Measurements from ENCODE around the gene PUM1. TPM values are rescaled to one million over a fixed set of nuclear protein-coding genes. Genes with fewer than 3 reads are reported as not detected.

PUM1 gene
- total and polyA plus RNA-seq, 2 of the 4 experiments (the other 2 are of a cell fraction): 75.4 to 137 TPM

GRCh38 chr1:31054958-31055481 is 10.5 kb downstream of the PUM1 start:
- POLR2A ChIA-PET (ENCODE audit: unreplicated experiment): interaction anchor here (0.6 kb wide), 1 partner anchor 76 kb away, joined by 7 read pairs; no protein-coding TSS in a partner anchor
- in situ Hi-C loops (cut with MboI; ENCODE audit: low sequenced_read_pairs): no loop called here
- Histone ChIP-seq H4K91ac (ENCODE audit: insufficient read depth, low read depth, low read length) (no peak overlapping the region), H3K9ac (ENCODE audit: low read depth, low read length) (no peak overlapping the region), H4K20me1 (ENCODE audit: insufficient read depth, low read length) (peaks cover 99% of the 10 kb centered on the region), H3K56ac (ENCODE audit: extremely low read depth, insufficient read depth, low read length) (no peak overlapping the region), H3K79me1 (ENCODE audit: low read depth in 1 of 2, low read length in 2 of 2) (peaks cover 5 to 59% of the 10 kb centered on the region in 2 experiments; a peak in 3 of 4 replicates), H3K23ac (ENCODE audit: low read depth, low read length) (no peak overlapping the region), H3K4ac (ENCODE audit: low read depth, low read length) (no peak overlapping the region), H2BK20ac (ENCODE audit: low read depth, low read length) (no peak overlapping the region), H3K9me3 (ENCODE audit: control insufficient read depth, insufficient read depth, low read length) (no peaks in the 10 kb centered on the region), H3K27ac (ENCODE audit: insufficient read depth, low read length) (no peak overlapping the region), H2BK15ac (ENCODE audit: low read depth, low read length) (no peak overlapping the region), H3K27me3 (ENCODE audit: control insufficient read depth, insufficient read depth, low read length) (no peaks in the 10 kb centered on the region), H4K8ac (ENCODE audit: low read depth in 2 of 2, low read length in 2 of 2) (no peak overlapping the region), H2BK5ac (ENCODE audit: low read depth, low read length, poor library complexity, severe bottlenecking) (no peak overlapping the region), H3K9me1 (ENCODE audit: insufficient read depth, low read length) (peaks cover 30% of the 10 kb centered on the region), H2AK9ac (replicated peaks; ENCODE audit: low read depth, low read length, poor library complexity) (no peak overlapping the region), H4K5ac (ENCODE audit: low read depth, low read length) (no peak overlapping the region), H3K4me3 (ENCODE audit: insufficient read depth, low read depth, low read length) (no peak overlapping the region), H2AK5ac (ENCODE audit: low read depth, low read length) (no peak overlapping the region), H3K36me3 (ENCODE audit: control insufficient read depth, insufficient read depth, low read length) (peaks cover 37% of the 10 kb centered on the region), H3K4me2 (ENCODE audit: low read depth, low read length) (no peak overlapping the region), H2BK120ac (ENCODE audit: low read depth, low read length) (no peak overlapping the region), H3K18ac (ENCODE audit: low read depth, low read length) (no peak overlapping the region), H3K4me1 (ENCODE audit: control insufficient read depth, insufficient read depth, low read length) (peaks cover 6% of the 10 kb centered on the region), H2AFZ (replicated peaks; ENCODE audit: low read length, poor library complexity) (no peak overlapping the region), H3K14ac (replicated peaks; ENCODE audit: low read depth, low read length) (no peak overlapping the region)
- no CpG with 5 or more reads among the region's 5 CpGs for WGBS, 2 experiments (ENCODE audit: extremely low coverage in 2 of 2, insufficient read length in 1 of 2)
- intact Hi-C loops (cut with micrococcal nuclease): no loop called here
- no TSS peak for BruUV-seq (replicated peaks)
- dilution Hi-C loops (cut with HindIII; ENCODE audit: low sequenced_read_pairs, unreplicated experiment): no loop called here
- ATAC-seq (ENCODE audit: low read depth): no peak
- TF ChIP-seq BHLHE40 (IDR thresholded peaks at IDR 0.05; ENCODE audit: low read depth, low read length) (no peak), NFE2L2 (IDR thresholded peaks at IDR 0.05; ENCODE audit: low read depth, low read length) (no peak), CHD1 (IDR thresholded peaks at IDR 0.05; ENCODE audit: low read depth, low read length) (no peak), ELK1 (IDR thresholded peaks at IDR 0.05; ENCODE audit: borderline replicate concordance, low read depth, low read length) (no peak), MAZ (IDR thresholded peaks at IDR 0.05; ENCODE audit: borderline replicate concordance, low read depth, low read length) (no peak), POLR2A (IDR thresholded peaks at IDR 0.05; ENCODE audit: low read depth, low read length) (no peak), USF2 (IDR thresholded peaks at IDR 0.05; ENCODE audit: low read depth, low read length) (no peak), CEBPB (IDR thresholded peaks at IDR 0.05; ENCODE audit: low read depth, low read length) (no peak), RAD21 (IDR thresholded peaks at IDR 0.05; ENCODE audit: low read length) (no peak), MAFK (IDR thresholded peaks at IDR 0.05; ENCODE audit: low read depth, low read length) (no peak), SMC3 (IDR thresholded peaks at IDR 0.05; ENCODE audit: low read depth, low read length) (no peak), FOS (IDR thresholded peaks at IDR 0.05; ENCODE audit: low read depth, low read length) (no peak), RFX5 (IDR thresholded peaks at IDR 0.05; ENCODE audit: low read depth, low read length) (no peak), MXI1 (IDR thresholded peaks at IDR 0.05; ENCODE audit: borderline replicate concordance, low read depth, low read length) (no peak), RCOR1 (IDR thresholded peaks at IDR 0.05; ENCODE audit: insufficient replicate concordance, low read length) (no peak)
- TF ChIP-seq, protein P1, sequence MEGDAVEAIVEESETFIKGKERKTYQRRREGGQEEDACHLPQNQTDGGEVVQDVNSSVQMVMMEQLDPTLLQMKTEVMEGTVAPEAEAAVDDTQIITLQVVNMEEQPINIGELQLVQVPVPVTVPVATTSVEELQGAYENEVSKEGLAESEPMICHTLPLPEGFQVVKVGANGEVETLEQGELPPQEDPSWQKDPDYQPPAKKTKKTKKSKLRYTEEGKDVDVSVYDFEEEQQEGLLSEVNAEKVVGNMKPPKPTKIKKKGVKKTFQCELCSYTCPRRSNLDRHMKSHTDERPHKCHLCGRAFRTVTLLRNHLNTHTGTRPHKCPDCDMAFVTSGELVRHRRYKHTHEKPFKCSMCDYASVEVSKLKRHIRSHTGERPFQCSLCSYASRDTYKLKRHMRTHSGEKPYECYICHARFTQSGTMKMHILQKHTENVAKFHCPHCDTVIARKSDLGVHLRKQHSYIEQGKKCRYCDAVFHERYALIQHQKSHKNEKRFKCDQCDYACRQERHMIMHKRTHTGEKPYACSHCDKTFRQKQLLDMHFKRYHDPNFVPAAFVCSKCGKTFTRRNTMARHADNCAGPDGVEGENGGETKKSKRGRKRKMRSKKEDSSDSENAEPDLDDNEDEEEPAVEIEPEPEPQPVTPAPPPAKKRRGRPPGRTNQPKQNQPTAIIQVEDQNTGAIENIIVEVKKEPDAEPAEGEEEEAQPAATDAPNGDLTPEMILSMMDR (conservative IDR thresholded peaks at IDR 0.05; ENCODE audit: low read depth, low read length): no peak
- no peak for DNase-seq
- CTCF ChIA-PET: no interaction called here

Data from IMR-90 (cell line).